Epithelial cell of esophagus (primary cell): ENCODE results near the gene MTHFS.
"Not testable (repeated sequence)": the region's sequence is repeated elsewhere in the genome, so short reads cannot be mapped to it uniquely, and the experiment has no call there.

Source experiments
- DNase-seq: peaks from one replicate; pipeline ENCODE4 v3.0.0; 2010; ENCODE audit warnings: low read depth
- H3K4me3 ChIP-seq: 2 replicates; pipeline ENCODE4 v1.5.1; 2011; ENCODE audit warnings: mild to moderate bottlenecking, low read length, control low read depth
- CTCF ChIP-seq: IDR thresholded peaks from 2 replicates; pipeline ENCODE4 v1.5.1; 2011; ENCODE audit warnings: low read depth, mild to moderate bottlenecking, low read length, control low read depth, inconsistent platforms; ENCODE audit not compliant: insufficient read depth; ENCODE audit errors: missing control alignments

The MTHFS gene

GRCh38 chr15:79923079-79923514 lies 26.3 kb upstream of the MTHFS start:
- TF ChIP-seq CTCF, result no peak
- DNase-seq, result peak; percentile 73
- peak overlapping the region; percentile 53 for H3K4me3 ChIP-seq

GRCh38 chr15:79922512-79923078 lies 25.8 kb upstream of the MTHFS start:
- no peak for TF ChIP-seq CTCF
- H3K4me3 ChIP-seq, result peak overlapping the region; percentile 53
- peak; percentile 8 for DNase-seq

GRCh38 chr15:79919749-79920511 lies 23.1 kb upstream of the MTHFS start:
- TF ChIP-seq CTCF, result no peak
- no peak for DNase-seq
- no peak overlapping the region for H3K4me3 ChIP-seq

- TF ChIP-seq CTCF, result no peak
- H3K4me3 ChIP-seq, result no peak overlapping the region
- no peak for DNase-seq
Observed at GRCh38 chr15:79919090-79919748, 22.4 kb upstream of the MTHFS start.

GRCh38 chr15:79918278-79918677 lies 21.5 kb upstream of the MTHFS start:
- no peak for DNase-seq
- no peak for TF ChIP-seq CTCF
- no peak overlapping the region for H3K4me3 ChIP-seq

- no peak for TF ChIP-seq CTCF
- H3K4me3 ChIP-seq, result no peak overlapping the region
- no peak for DNase-seq
Observed at GRCh38 chr15:79916502-79917132, 19.8 kb upstream of the MTHFS start.

- H3K4me3 ChIP-seq, result not testable (repeated sequence)
Observed at GRCh38 chr15:79915776-79916501, 19.1 kb upstream of the MTHFS start.

More at GRCh38 chr15:79915776-79916501, 19.1 kb upstream of the MTHFS start:
- not testable (repeated sequence) for DNase-seq
